BJ (cell line): Measurements from ENCODE around the gene NEDD9. TPM values are rescaled to one million over a fixed set of nuclear protein-coding genes. Genes with fewer than 3 reads are reported as not detected.
A peak's percentile ranks its signal among the peaks of the same experiment; 100 is the strongest.

ENCODE experiments used
- CTCF ChIA-PET: fragments of 350-600 bp; formaldehyde crosslinking; extraction: SDS; loops from one replicate; lab custom pipeline; 2021; ENCODE audit warnings: antibody characterized with exemption, inconsistent platforms; lab: Yijun Ruan, JAX
- POLR2A ChIA-PET: fragments of 300-600 bp; sonication (Branson Sonifier 250); formaldehyde crosslinking; extraction: SDS; loops from one replicate; lab custom pipeline; 2021; ENCODE audit warnings: antibody characterized with exemption; lab: Charles Lee
- DNase-seq: peaks from one replicate; pipeline ENCODE4 v3.0.0-alpha.2; 2011; ENCODE audit warnings: low read depth
- H3K27me3 ChIP-seq: 2 replicates; pipeline ENCODE4 v1.6.0; 2011; ENCODE audit warnings: low read length; ENCODE audit not compliant: control insufficient read depth, insufficient read depth
- H3K36me3 ChIP-seq: 2 replicates; pipeline ENCODE4 v1.5.1; 2011; ENCODE audit warnings: low read length; ENCODE audit not compliant: control insufficient read depth, insufficient read depth
- H3K4me3 ChIP-seq: 2 replicates; pipeline ENCODE4 v1.5.1; 2011; ENCODE audit warnings: low read depth, mild to moderate bottlenecking, control low read depth, low read length
- polyA plus RNA-seq: library from polyadenylated mRNA; depleted of rRNA; stranded (reverse); fragments of >200 nt; gene quantifications from 2 replicates; pipeline ENCODE4 v1.2.3, GENCODE V29; 2011
- TF ChIP-seq, protein P1 (sequence below): IDR thresholded peaks from 2 replicates; pipeline ENCODE4 v1.5.1; 2011; ENCODE audit warnings: low read depth, mild to moderate bottlenecking, control low read depth, inconsistent platforms, low read length, moderate library complexity; ENCODE audit not compliant: insufficient read depth

NEDD9 gene
- polyA plus RNA-seq, 1 experiment: 25.6 TPM

- TF ChIP-seq, protein P1, sequence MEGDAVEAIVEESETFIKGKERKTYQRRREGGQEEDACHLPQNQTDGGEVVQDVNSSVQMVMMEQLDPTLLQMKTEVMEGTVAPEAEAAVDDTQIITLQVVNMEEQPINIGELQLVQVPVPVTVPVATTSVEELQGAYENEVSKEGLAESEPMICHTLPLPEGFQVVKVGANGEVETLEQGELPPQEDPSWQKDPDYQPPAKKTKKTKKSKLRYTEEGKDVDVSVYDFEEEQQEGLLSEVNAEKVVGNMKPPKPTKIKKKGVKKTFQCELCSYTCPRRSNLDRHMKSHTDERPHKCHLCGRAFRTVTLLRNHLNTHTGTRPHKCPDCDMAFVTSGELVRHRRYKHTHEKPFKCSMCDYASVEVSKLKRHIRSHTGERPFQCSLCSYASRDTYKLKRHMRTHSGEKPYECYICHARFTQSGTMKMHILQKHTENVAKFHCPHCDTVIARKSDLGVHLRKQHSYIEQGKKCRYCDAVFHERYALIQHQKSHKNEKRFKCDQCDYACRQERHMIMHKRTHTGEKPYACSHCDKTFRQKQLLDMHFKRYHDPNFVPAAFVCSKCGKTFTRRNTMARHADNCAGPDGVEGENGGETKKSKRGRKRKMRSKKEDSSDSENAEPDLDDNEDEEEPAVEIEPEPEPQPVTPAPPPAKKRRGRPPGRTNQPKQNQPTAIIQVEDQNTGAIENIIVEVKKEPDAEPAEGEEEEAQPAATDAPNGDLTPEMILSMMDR: 0 out of 2 replicates have a peak, but pooled peaks have one; percentile 3
- no peaks in the 10 kb centered on the region for H3K27me3 ChIP-seq
- DNase-seq: no peak
- no peak overlapping the region for H3K4me3 ChIP-seq
- ChIA-PET CTCF (no interaction called here), POLR2A (no interaction called here)
- H3K36me3 ChIP-seq: peaks cover 15% of the 10 kb centered on the region
These were observed 37.9 kb downstream of the NEDD9 start for GRCh38 chr6:11194356-11195218.

DNA sequence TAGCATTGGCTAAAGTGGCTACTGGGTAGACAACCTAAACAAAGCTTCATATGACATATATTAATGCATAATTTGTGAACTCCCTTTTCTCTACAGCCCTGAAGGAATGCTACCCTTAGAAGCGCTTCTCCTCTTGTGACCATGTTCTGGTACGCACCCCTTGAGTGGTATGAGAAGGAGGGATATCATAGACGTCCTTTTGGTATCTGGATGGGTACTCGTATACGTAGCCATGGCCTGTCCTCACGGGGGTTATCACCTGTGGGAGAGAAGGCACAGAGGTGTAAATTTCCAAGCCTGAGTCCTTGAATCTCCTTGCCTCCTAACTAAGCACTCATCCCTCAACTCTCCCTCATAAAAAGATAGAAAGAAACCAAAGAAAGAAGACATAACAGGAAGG is 39.0 kb downstream of the NEDD9 start:
- no peak overlapping the region for H3K4me3 ChIP-seq
- no peaks in the 10 kb centered on the region for H3K27me3 ChIP-seq
- peaks cover 19% of the 10 kb centered on the region for H3K36me3 ChIP-seq
- POLR2A ChIA-PET: no interaction called here
- TF ChIP-seq, protein P1: no peak
- CTCF ChIA-PET: no interaction called here
- DNase-seq: no peak

GRCh38 chr6:11192167-11192566 is 40.3 kb downstream of the NEDD9 start:
- CTCF ChIA-PET: no interaction called here
- POLR2A ChIA-PET: no interaction called here
- no peaks in the 10 kb centered on the region for H3K27me3 ChIP-seq
- no peak for DNase-seq
- TF ChIP-seq, protein P1: no peak
- H3K4me3 ChIP-seq: no peak overlapping the region
- peaks cover 25% of the 10 kb centered on the region for H3K36me3 ChIP-seq

GRCh38 chr6:11190625-11191245 is 41.7 kb downstream of the NEDD9 start:
- Histone ChIP-seq H3K4me3 (no peak overlapping the region), H3K36me3 (peaks cover 27% of the 10 kb centered on the region), H3K27me3 (no peaks in the 10 kb centered on the region)
- TF ChIP-seq, protein P1: no peak
- CTCF ChIA-PET: no interaction called here
- POLR2A ChIA-PET: no interaction called here
- no peak for DNase-seq

DNA sequence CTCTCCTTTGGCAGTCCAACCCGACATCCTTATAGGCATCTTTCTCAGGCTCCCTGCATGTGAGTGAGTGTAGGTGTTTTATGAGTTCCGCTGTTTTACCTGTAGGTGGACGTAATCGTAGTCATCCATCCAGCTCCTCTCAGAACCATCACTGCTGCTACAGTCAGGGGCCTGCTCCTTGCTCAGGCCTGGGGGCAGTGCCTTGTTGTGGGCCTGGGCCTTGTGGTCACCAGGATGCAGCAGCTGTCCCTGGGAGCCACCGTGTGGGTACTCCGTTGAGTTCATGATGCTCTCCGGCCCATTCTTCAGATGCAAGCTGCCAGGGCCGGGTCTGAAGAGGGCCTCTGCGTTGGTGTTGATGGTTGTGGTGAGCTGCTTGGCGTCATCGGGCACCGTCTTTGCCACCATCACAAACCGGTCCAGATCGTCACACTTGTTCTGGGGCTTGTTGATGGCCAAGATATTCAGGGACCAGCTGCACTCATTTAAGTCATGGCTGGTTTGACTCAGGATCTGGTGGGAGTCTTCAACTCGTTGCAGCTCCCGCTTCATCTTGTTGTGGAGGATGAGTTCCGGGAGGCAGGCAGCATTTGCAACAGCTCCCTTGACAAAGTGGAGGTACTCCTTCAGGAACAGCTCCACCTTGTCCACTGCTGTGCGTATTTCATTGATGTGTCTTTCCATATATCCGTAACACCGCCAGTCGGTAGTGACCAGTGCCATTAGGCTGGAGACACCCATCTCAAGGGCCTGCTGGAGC is 42.4 kb downstream of the NEDD9 start:
- Histone ChIP-seq H3K27me3 (no peaks in the 10 kb centered on the region), H3K4me3 (no peak overlapping the region), H3K36me3 (peaks cover 33% of the 10 kb centered on the region)
- TF ChIP-seq, protein P1: no peak
- ChIA-PET POLR2A (no interaction called here), CTCF (interaction anchor here (1.5 kb wide), 1 partner anchor 306 kb away, joined by 6 read pairs; no protein-coding TSS in a partner anchor)
- DNase-seq: no peak
